ENCODE results near the gene ANAPC1. TPM values are rescaled to one million over a fixed set of nuclear protein-coding genes. Genes with fewer than 3 reads are reported as not detected.
"Not testable (repeated sequence)": the region's sequence is repeated elsewhere in the genome, so short reads cannot be mapped to it uniquely, and the experiment has no call there.

ANAPC1 gene
- total RNA-seq, 6 donors from 2014 or later = 26.8 to 47.1 (median 36.4) TPM

- not testable (repeated sequence) for H3K4me1 ChIP-seq, H3K9me3 ChIP-seq, H3K4me3 ChIP-seq, H3K36me3 ChIP-seq, DNase-seq, H3K27me3 ChIP-seq
- peak overlapping the region in 2 of 4 donors; percentile 18 to 54 for H3K27ac ChIP-seq
- TF ChIP-seq EP300 (IDR thresholded peaks at IDR 0.05) (peak in 1 of 4 donors; percentile 62), CTCF (IDR thresholded peaks at IDR 0.05) (peak in 3 of 6 experiments; percentile 14 to 63 (median 63))
- 21 to 25% methylated on average over 7 of the region's 9 CpGs for WGBS, 2 donors
- peak; percentile 85 to 95 for ATAC-seq (ENCODE audit: low FRiP score in 2 of 2)
Measured at GRCh38 chr2:111735838-111736721, 147.9 kb downstream of the ANAPC1 start.

- not testable (repeated sequence) for H3K4me3 ChIP-seq; H3K36me3 ChIP-seq; H3K9me3 ChIP-seq; H3K27me3 ChIP-seq; DNase-seq; H3K4me1 ChIP-seq; ATAC-seq (ENCODE audit: low FRiP score in 2 of 2)
- 62 to 67% methylated on average over 2 to 6 of the region's 6 CpGs for WGBS, 2 donors
- H3K27ac ChIP-seq = peak overlapping the region in 1 of 4 donors; percentile 54
Measured at GRCh38 chr2:111735420-111735819, 148.6 kb downstream of the ANAPC1 start.

- DNase-seq; H3K4me1 ChIP-seq; H3K9me3 ChIP-seq; H3K27ac ChIP-seq; ATAC-seq (ENCODE audit: low FRiP score in 2 of 2); H3K27me3 ChIP-seq; H3K36me3 ChIP-seq; H3K4me3 ChIP-seq: not testable (repeated sequence)
- 83% methylated on average over 5 of the region's 9 CpGs; no CpG with 5 or more reads in 1 of the 2 donors for WGBS, 2 donors
Measured at GRCh38 chr2:111729812-111730458, 154.1 kb downstream of the ANAPC1 start.

- not testable (repeated sequence) for H3K27ac ChIP-seq; H3K36me3 ChIP-seq; ATAC-seq (ENCODE audit: low FRiP score in 2 of 2); H3K9me3 ChIP-seq; DNase-seq; H3K27me3 ChIP-seq; H3K4me3 ChIP-seq; H3K4me1 ChIP-seq
- WGBS, 2 donors = 50 to 60% methylated on average over 10 of the region's 16 CpGs
Measured at GRCh38 chr2:111727611-111728110, 156.3 kb downstream of the ANAPC1 start.

- 89 to 92% methylated on average over 3 to 6 of the region's 6 CpGs for WGBS, 2 donors
- not testable (repeated sequence) for H3K9me3 ChIP-seq, H3K27me3 ChIP-seq, H3K4me1 ChIP-seq, H3K4me3 ChIP-seq, DNase-seq, H3K27ac ChIP-seq, H3K36me3 ChIP-seq
- ATAC-seq (ENCODE audit: low FRiP score in 2 of 2) = peak; percentile 64 to 65
Measured at GRCh38 chr2:111725742-111726141, 158.3 kb downstream of the ANAPC1 start.

GRCh38 chr2:111719610-111720009 is 164.4 kb downstream of the ANAPC1 start:
- not testable (repeated sequence) for H3K4me1 ChIP-seq, DNase-seq, H3K9me3 ChIP-seq, H3K36me3 ChIP-seq, H3K27ac ChIP-seq, H3K4me3 ChIP-seq, H3K27me3 ChIP-seq
- 59 to 79% methylated on average over 3 to 4 of the region's 9 CpGs for WGBS, 2 donors
- peak in 1 of 2 donors; percentile 52 for ATAC-seq (ENCODE audit: low FRiP score in 2 of 2)

Small RNA genes within 50 kb of the gene (small RNA-seq; reads per million reads assigned to genes)
- gene MIR4771-2 (0 reads per million in 4 donors), gene RN7SL297P (0 reads per million in 4 donors)

Other genes with a start within 250 kb of the ANAPC1 start
- gene MERTK, start 14.4 kb upstream of the ANAPC1 start, total RNA-seq = 100 to 1,000 TPM in 1 of 6 donors, 10 to 100 TPM in 5; 15.5 to 141 (median 21.9) TPM
- 10 to 100 TPM; 20.1 to 45.9 (median 23.6) TPM for gene TMEM87B, start 171.1 kb upstream of the ANAPC1 start, total RNA-seq